ENCODE data around the gene BCL2L11. TPM values are rescaled to one million over a fixed set of nuclear protein-coding genes. Genes with fewer than 3 reads are reported as not detected.
A peak's percentile ranks its signal among the peaks of the same experiment; 100 is the strongest.

Gene BCL2L11
- total and polyA plus RNA-seq, 9 of the 15 experiments (the other 6 are each of a cell fraction or from before 2014, with no cell fraction given) = 2.2 to 18.8 (median 5.0) TPM

DNA sequence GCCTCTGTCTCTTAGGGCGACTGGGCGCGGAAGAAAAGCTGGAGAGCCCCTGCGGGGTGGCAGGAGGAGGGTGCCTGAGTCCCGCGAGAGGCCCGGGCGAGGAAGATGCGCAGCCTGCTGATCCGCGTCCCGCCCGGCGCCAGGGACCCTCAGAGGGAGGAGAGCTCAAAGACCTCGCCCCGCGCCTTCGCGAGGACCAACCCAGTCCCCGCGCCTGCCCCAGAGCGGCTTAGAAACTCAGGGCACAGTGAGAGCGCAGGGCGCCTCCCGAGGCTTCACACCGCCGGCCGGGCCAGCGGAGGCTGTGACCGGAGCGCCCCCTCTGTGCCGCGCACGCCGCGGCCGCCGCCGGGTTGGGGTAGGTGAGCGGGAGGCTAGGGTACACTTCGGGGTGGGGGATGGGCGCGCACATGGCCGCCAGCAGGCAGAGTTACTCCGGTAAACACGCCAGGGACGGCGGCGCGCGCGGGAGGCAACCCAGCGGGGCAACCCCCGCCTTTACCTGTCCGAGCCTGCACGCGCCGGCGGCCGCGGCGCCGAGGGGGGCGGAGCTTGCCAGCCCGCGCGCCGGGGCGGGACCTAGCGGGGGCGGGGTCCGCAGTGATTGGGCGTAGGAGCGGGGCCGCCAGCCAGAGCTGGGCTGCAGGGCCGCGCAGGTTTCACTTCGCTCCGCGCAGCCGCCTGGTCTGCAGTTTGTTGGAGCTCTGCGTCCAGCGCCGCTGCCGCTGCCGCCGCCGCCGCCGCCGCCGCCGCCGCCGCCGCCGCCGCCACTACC, at the start of gene BCL2L11 (continued):
- TF ChIP-seq, protein P1, sequence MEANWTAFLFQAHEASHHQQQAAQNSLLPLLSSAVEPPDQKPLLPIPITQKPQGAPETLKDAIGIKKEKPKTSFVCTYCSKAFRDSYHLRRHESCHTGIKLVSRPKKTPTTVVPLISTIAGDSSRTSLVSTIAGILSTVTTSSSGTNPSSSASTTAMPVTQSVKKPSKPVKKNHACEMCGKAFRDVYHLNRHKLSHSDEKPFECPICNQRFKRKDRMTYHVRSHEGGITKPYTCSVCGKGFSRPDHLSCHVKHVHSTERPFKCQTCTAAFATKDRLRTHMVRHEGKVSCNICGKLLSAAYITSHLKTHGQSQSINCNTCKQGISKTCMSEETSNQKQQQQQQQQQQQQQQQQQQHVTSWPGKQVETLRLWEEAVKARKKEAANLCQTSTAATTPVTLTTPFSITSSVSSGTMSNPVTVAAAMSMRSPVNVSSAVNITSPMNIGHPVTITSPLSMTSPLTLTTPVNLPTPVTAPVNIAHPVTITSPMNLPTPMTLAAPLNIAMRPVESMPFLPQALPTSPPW (CRISPR knock-in tag; IDR thresholded peaks at IDR 0.05) = peak; percentile 82
- no peak for TF ChIP-seq POLR3A (IDR thresholded peaks at IDR 0.05; ENCODE audit: borderline replicate concordance, extremely low read depth, insufficient read depth, insufficient read length)
- TF ChIP-seq, protein P2, sequence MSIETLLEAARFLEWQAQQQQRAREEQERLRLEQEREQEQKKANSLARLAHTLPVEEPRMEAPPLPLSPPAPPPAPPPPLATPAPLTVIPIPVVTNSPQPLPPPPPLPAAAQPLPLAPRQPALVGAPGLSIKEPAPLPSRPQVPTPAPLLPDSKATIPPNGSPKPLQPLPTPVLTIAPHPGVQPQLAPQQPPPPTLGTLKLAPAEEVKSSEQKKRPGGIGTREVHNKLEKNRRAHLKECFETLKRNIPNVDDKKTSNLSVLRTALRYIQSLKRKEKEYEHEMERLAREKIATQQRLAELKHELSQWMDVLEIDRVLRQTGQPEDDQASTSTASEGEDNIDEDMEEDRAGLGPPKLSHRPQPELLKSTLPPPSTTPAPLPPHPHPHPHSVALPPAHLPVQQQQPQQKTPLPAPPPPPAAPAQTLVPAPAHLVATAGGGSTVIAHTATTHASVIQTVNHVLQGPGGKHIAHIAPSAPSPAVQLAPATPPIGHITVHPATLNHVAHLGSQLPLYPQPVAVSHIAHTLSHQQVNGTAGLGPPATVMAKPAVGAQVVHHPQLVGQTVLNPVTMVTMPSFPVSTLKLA (conservative IDR thresholded peaks at IDR 0.05) = peak; percentile 77 to 91
- TF ChIP-seq ZC3H8 (IDR thresholded peaks at IDR 0.05) = no peak
- no peak for TF ChIP-seq FUS (optimal IDR thresholded peaks at IDR 0.05; ENCODE audit: low read depth, low read length)
- TF ChIP-seq SMARCA5 (IDR thresholded peaks at IDR 0.05) = no peak
- TF ChIP-seq, protein P3, sequence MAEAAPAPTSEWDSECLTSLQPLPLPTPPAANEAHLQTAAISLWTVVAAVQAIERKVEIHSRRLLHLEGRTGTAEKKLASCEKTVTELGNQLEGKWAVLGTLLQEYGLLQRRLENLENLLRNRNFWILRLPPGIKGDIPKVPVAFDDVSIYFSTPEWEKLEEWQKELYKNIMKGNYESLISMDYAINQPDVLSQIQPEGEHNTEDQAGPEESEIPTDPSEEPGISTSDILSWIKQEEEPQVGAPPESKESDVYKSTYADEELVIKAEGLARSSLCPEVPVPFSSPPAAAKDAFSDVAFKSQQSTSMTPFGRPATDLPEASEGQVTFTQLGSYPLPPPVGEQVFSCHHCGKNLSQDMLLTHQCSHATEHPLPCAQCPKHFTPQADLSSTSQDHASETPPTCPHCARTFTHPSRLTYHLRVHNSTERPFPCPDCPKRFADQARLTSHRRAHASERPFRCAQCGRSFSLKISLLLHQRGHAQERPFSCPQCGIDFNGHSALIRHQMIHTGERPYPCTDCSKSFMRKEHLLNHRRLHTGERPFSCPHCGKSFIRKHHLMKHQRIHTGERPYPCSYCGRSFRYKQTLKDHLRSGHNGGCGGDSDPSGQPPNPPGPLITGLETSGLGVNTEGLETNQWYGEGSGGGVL (CRISPR knock-in tag; IDR thresholded peaks at IDR 0.05) = no peak
- no peak for TF ChIP-seq ZSCAN32 (CRISPR knock-in tag; IDR thresholded peaks at IDR 0.05)
- TF ChIP-seq NCOR1 (IDR thresholded peaks at IDR 0.05) = peak; percentile 43; the same call in 1 of the 2 replicates
- TF ChIP-seq, protein P4, sequence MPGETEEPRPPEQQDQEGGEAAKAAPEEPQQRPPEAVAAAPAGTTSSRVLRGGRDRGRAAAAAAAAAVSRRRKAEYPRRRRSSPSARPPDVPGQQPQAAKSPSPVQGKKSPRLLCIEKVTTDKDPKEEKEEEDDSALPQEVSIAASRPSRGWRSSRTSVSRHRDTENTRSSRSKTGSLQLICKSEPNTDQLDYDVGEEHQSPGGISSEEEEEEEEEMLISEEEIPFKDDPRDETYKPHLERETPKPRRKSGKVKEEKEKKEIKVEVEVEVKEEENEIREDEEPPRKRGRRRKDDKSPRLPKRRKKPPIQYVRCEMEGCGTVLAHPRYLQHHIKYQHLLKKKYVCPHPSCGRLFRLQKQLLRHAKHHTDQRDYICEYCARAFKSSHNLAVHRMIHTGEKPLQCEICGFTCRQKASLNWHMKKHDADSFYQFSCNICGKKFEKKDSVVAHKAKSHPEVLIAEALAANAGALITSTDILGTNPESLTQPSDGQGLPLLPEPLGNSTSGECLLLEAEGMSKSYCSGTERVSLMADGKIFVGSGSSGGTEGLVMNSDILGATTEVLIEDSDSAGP (CRISPR knock-in tag; IDR thresholded peaks at IDR 0.05) = no peak
- TF ChIP-seq TEAD2 (tag; IDR thresholded peaks at IDR 0.05) = no peak
- TF ChIP-seq FOXO4 (CRISPR knock-in tag; IDR thresholded peaks at IDR 0.05) = no peak
- no peak for TF ChIP-seq ZNF766 (CRISPR knock-in tag; conservative IDR thresholded peaks at IDR 0.05)
- no peak for TF ChIP-seq ZNF146 (CRISPR knock-in tag; IDR thresholded peaks at IDR 0.05; ENCODE audit: unreplicated experiment)
